AG04450 (cell line): ENCODE results near the gene PUM2. TPM values are rescaled to one million over a fixed set of nuclear protein-coding genes. Genes with fewer than 3 reads are reported as not detected.

Source experiments
- CTCF ChIA-PET: fragments of 300-600, 350-600 bp; formaldehyde crosslinking; extraction: SDS; loops from one replicate; lab custom pipeline; 2022; ENCODE audit warnings: antibody characterized with exemption, inconsistent platforms; lab: Charles Lee
- POLR2A ChIA-PET: fragments of 350-600 bp; formaldehyde crosslinking; extraction: SDS; loops from one replicate; lab custom pipeline; 2021; ENCODE audit warnings: antibody characterized with exemption, inconsistent platforms; lab: Yijun Ruan, JAX
- DNase-seq: peaks from one replicate; pipeline ENCODE4 v3.0.0-alpha.2; 2011; ENCODE audit warnings: low read depth, low spot score
- H3K27ac ChIP-seq: one replicate; pipeline ENCODE4 v1.5.1; 2012; ENCODE audit warnings: low read depth, low read length, control low read depth
- H3K27me3 ChIP-seq: one replicate; pipeline ENCODE4 v1.6.0; 2012; ENCODE audit warnings: low read length; ENCODE audit not compliant: control insufficient read depth, insufficient read depth
- H3K4me3 ChIP-seq: 2 replicates; pipeline ENCODE4 v1.5.1; 2011; ENCODE audit warnings: mild to moderate bottlenecking, low read depth, low read length, control low read depth
- H3K9me3 ChIP-seq: 2 replicates; pipeline ENCODE4 v1.5.1; 2012; ENCODE audit warnings: low read length; ENCODE audit not compliant: control insufficient read depth, insufficient read depth
- polyA plus RNA-seq: library from polyadenylated mRNA; depleted of rRNA; stranded (reverse); fragments of >200 nt; gene quantifications from 2 replicates; pipeline ENCODE4 v1.2.3, GENCODE V29; 2011
- TF ChIP-seq, protein P1 (sequence below): IDR thresholded peaks from 2 replicates; pipeline ENCODE4 v1.5.1; 2011; ENCODE audit warnings: low read depth, low read length, control low read depth, inconsistent platforms

PUM2 gene
- polyA plus RNA-seq, 1 experiment = 53.7 TPM

DNA sequence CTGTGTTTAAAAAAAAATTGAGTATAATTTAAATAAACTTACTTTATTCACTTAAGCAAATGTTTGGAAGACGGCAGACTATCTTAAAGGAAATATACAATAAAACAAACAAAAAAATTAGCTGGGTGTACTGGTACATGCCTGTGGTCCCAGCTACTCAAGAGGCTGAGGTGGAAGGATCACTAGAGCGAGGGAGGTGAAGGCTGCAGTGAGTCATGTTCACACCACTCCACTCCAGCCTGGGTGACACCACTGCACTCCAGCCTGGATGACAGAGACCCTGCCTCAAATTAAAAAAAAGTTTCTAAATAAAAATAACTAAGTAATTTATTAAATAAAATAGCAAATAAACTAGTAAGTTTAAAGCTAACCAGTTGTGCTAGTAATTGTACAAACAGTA lies 7.5 kb downstream of the PUM2 start:
- Histone ChIP-seq H3K9me3 (no peaks in the 10 kb centered on the region), H3K27me3 (no peaks in the 10 kb centered on the region), H3K4me3 (no peak overlapping the region), H3K27ac (no peak overlapping the region)
- TF ChIP-seq, protein P1, sequence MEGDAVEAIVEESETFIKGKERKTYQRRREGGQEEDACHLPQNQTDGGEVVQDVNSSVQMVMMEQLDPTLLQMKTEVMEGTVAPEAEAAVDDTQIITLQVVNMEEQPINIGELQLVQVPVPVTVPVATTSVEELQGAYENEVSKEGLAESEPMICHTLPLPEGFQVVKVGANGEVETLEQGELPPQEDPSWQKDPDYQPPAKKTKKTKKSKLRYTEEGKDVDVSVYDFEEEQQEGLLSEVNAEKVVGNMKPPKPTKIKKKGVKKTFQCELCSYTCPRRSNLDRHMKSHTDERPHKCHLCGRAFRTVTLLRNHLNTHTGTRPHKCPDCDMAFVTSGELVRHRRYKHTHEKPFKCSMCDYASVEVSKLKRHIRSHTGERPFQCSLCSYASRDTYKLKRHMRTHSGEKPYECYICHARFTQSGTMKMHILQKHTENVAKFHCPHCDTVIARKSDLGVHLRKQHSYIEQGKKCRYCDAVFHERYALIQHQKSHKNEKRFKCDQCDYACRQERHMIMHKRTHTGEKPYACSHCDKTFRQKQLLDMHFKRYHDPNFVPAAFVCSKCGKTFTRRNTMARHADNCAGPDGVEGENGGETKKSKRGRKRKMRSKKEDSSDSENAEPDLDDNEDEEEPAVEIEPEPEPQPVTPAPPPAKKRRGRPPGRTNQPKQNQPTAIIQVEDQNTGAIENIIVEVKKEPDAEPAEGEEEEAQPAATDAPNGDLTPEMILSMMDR = no peak
- POLR2A ChIA-PET = interaction anchor here (0.8 kb wide), 1 partner anchor 101 kb away, joined by 3 read pairs; no protein-coding TSS in a partner anchor
- CTCF ChIA-PET = interaction anchor here (1.4 to 10.3 kb wide), 2 partner anchors 17 to 36 kb away, joined by 4 to 130 read pairs; no protein-coding TSS in a partner anchor
- DNase-seq = no peak

DNA sequence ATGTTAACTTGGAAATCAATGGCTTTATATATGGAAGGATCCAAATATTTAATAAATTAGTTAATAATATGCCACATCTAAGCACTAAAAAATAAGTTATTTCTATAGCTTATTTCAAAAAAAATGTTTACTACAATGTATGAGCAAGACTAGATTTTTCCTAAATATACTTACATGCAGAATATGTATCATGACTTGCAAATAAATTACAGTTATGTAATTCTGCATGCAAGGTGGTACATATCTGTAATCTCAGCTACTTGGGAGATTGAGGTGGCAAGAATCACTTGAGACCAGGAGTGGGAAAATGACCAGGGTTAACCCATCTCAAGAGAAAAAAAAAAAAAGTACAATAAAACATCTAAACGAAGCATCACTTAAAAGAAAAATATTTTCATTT lies 11.6 kb downstream of the PUM2 start:
- H3K27me3 ChIP-seq = no peaks in the 10 kb centered on the region
- H3K4me3 ChIP-seq = no peak overlapping the region
- H3K9me3 ChIP-seq = no peaks in the 10 kb centered on the region
- CTCF ChIA-PET = interaction anchor here (0.8 to 10.3 kb wide), 3 partner anchors 13 to 304 kb away, joined by 3 to 130 read pairs (median 3); no protein-coding TSS in a partner anchor
- DNase-seq = no peak
- H3K27ac ChIP-seq = no peak overlapping the region
- POLR2A ChIA-PET = no interaction called here
- TF ChIP-seq, protein P1 = no peak

DNA sequence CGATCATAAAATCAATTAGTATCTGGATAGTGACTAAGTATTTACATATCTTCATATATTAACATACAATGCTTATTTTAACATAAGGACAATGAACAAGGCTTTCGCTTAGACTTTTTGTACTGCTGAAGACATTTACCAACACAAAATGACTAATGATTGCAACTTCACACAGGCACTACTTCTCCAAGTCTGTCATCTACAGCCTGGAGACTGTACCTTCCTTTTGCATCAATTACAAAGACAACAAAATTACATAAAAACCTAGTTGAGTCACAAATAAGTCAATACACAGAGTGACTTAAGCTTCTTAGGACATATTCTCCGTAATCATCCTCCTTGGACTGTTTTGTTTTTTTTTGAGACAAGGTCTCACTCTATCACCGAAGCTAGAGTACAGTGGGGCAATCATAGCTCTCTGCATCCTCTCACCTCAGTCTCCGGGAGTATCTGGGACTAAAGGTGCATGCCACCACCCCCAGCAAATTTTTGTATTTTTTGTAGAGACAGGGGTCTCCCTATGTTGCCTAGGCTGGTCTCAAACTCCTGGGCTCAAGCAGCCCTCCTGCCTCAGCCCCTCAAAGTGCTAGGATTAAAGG lies 15.9 kb downstream of the PUM2 start:
- ChIA-PET CTCF (interaction anchor here (10.3 kb wide), 1 partner anchor 9 kb away, joined by 130 read pairs; no protein-coding TSS in a partner anchor), POLR2A (no interaction called here)
- no peaks in the 10 kb centered on the region for H3K27me3 ChIP-seq
- DNase-seq = no peak
- H3K27ac ChIP-seq = no peak overlapping the region
- H3K4me3 ChIP-seq = no peak overlapping the region
- H3K9me3 ChIP-seq = peaks cover 4% of the 10 kb centered on the region; the same call in 1 of the 2 replicates
- TF ChIP-seq, protein P1 = no peak

DNA sequence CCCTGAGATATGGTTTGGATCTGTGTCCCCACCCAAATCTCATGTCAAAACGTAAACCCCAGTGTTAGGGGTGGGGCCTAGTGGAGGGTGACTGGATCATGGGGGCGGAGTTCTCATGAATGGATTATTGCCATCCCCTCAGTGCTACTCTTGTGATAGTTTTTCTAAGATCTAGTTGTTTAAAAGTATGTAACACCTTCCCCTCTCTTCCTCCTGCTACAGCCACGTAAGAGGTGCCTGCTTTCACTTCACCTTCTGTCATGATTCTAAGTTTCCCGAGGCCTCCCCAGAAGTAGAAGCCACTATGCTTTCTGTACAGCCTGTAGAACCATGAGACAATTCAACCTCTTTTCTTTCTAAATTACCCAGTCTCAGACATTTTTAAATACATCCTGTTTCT lies 16.9 kb downstream of the PUM2 start:
- H3K27ac ChIP-seq = no peak overlapping the region
- TF ChIP-seq, protein P1 = no peak
- POLR2A ChIA-PET = no interaction called here
- DNase-seq = no peak
- CTCF ChIA-PET = interaction anchor here (1.2 to 10.3 kb wide), 2 partner anchors 8 to 318 kb away, joined by 3 to 130 read pairs; no protein-coding TSS in a partner anchor
- peaks cover 4% of the 10 kb centered on the region; the same call in 1 of the 2 replicates for H3K9me3 ChIP-seq
- H3K4me3 ChIP-seq = no peak overlapping the region
- H3K27me3 ChIP-seq = no peaks in the 10 kb centered on the region

DNA sequence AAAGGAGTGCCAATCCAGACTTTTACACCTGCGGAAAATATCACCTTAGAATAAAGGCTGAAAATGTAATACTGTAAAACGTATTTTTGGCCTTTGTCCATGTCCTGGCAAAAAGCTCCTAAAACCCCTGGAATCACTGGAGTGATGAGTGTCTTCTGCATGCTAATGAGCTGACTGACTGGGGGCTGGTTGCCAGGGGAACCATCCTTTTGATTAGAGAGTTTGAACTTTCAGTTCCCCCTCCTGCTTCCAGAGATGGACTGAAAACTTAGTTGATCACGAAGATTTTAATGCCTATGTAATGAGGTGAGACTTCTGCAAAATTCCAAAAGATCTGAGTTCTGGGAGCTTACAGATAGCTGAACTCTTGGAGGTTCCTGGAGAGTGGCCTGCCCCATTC lies 20.5 kb downstream of the PUM2 start:
- DNase-seq = no peak
- no peak overlapping the region for H3K4me3 ChIP-seq
- no peak overlapping the region for H3K27ac ChIP-seq
- POLR2A ChIA-PET = no interaction called here
- TF ChIP-seq, protein P1 = no peak
- CTCF ChIA-PET = no interaction called here
- peaks cover 4% of the 10 kb centered on the region; the same call in 1 of the 2 replicates for H3K9me3 ChIP-seq
- no peaks in the 10 kb centered on the region for H3K27me3 ChIP-seq
